Left forelimb (tissue), 1 donor: ENCODE measurements around the gene IGFBP6.
"Not testable (repeated sequence)": the region's sequence is repeated elsewhere in the genome, so short reads cannot be mapped to it uniquely, and the experiment has no call there.

Experiments used
- DNase-seq: peaks from one replicate; pipeline ENCODE4 v3.0.0-alpha.2; 2018; ENCODE audit warnings: low spot score

Gene IGFBP6

GRCh38 chr12:53070877-53071492, 26.5 kb upstream of the IGFBP6 start:
- DNase-seq: no peak

- DNase-seq: peak; percentile 89
These were observed 25.6 kb upstream of the IGFBP6 start for GRCh38 chr12:53071591-53072551.

- peak; percentile 66 for DNase-seq
These were observed 23.6 kb upstream of the IGFBP6 start for GRCh38 chr12:53073881-53074280.

GRCh38 chr12:53074283-53074998, 23.0 kb upstream of the IGFBP6 start:
- DNase-seq: no peak

- DNase-seq: no peak
These were observed 22.5 kb upstream of the IGFBP6 start for GRCh38 chr12:53074999-53075370.

GRCh38 chr12:53076461-53076860, 21.0 kb upstream of the IGFBP6 start:
- no peak for DNase-seq

- no peak for DNase-seq
These were observed 20.4 kb upstream of the IGFBP6 start for GRCh38 chr12:53077030-53077429.

- no peak for DNase-seq
These were observed 18.8 kb upstream of the IGFBP6 start for GRCh38 chr12:53078425-53079225.

- DNase-seq: peak; percentile 99
These were observed 18.0 kb upstream of the IGFBP6 start, which contains the start of gene SPRYD3 for GRCh38 chr12:53079226-53080117. TSS of gene SPRYD3 (minus strand) at chr12:53079390. CDS start at chr12:53079333, 57 bp downstream.

- DNase-seq: no peak
These were observed 14.8 kb upstream of the IGFBP6 start for GRCh38 chr12:53082637-53083175.

- no peak for DNase-seq
These were observed 11.1 kb upstream of the IGFBP6 start for GRCh38 chr12:53086361-53086760.

- DNase-seq: no peak
These were observed 7.4 kb upstream of the IGFBP6 start for GRCh38 chr12:53090105-53090504.

- DNase-seq: no peak
These were observed 6.9 kb upstream of the IGFBP6 start for GRCh38 chr12:53090554-53090953.

GRCh38 chr12:53091756-53092155, 5.7 kb upstream of the IGFBP6 start:
- DNase-seq: no peak

- DNase-seq: no peak
These were observed 3.6 kb upstream of the IGFBP6 start for GRCh38 chr12:53093777-53094393.

GRCh38 chr12:53094394-53094787, 3.1 kb upstream of the IGFBP6 start:
- DNase-seq: no peak

GRCh38 chr12:53094796-53095595, 2.5 kb upstream of the IGFBP6 start:
- not testable (repeated sequence) for DNase-seq

GRCh38 chr12:53095596-53095895, 1.9 kb upstream of the IGFBP6 start:
- not testable (repeated sequence) for DNase-seq

- DNase-seq: no peak
These were observed 1.3 kb upstream of the IGFBP6 start for GRCh38 chr12:53096089-53096741.
